MM.1S (cell line): Measurements from ENCODE around the gene C6orf136.

Experiments
- DNase-seq: peaks from one replicate; pipeline ENCODE4 v3.0.0-alpha.2; 2015
- H2AFZ ChIP-seq: fragments of 300-600 bp; sonication (generic); 2 replicates; pipeline ENCODE4 v1.6.0; 2016; ENCODE audit warnings: antibody characterized with exemption, low read length
- H3F3A ChIP-seq: fragments of 300-600 bp; sonication (generic); 2 replicates; pipeline ENCODE4 v1.6.1; 2016; ENCODE audit warnings: mild to moderate bottlenecking, antibody characterized with exemption, low read length, moderate library complexity, mixed read lengths; ENCODE audit not compliant: insufficient read depth
- H3K27ac ChIP-seq: fragments of 300-600 bp; sonication (generic); 2 replicates; pipeline ENCODE4 v1.5.1; 2016; ENCODE audit warnings: mild to moderate bottlenecking, low read length
- H3K27me3 ChIP-seq: fragments of 300-600 bp; sonication (generic); replicated peaks from 2 replicates; pipeline ENCODE4 v1.6.0; 2016; ENCODE audit warnings: low read length; ENCODE audit not compliant: insufficient read depth
- H3K36me3 ChIP-seq: fragments of 300-600 bp; sonication (generic); replicated peaks from 2 replicates; pipeline ENCODE4 v1.6.1; 2016; ENCODE audit warnings: mild to moderate bottlenecking, low read length, mixed read lengths; ENCODE audit not compliant: insufficient read depth
- H3K4me1 ChIP-seq: fragments of 300-600 bp; sonication (generic); 2 replicates; pipeline ENCODE4 v1.6.1; 2016; ENCODE audit warnings: low read length, mixed read lengths
- H3K4me2 ChIP-seq: fragments of 300-600 bp; sonication (generic); 2 replicates; pipeline ENCODE4 v1.6.0; 2016; ENCODE audit warnings: low read depth, low read length
- H3K4me3 ChIP-seq: fragments of 300-600 bp; sonication (generic); 2 replicates; pipeline ENCODE4 v1.5.1; 2016; ENCODE audit warnings: low read length, mixed read lengths
- H3K79me2 ChIP-seq: fragments of 300-600 bp; sonication (generic); 2 replicates; pipeline ENCODE4 v1.6.1; 2016; ENCODE audit warnings: mixed run types, low read length, mixed read lengths
- H3K9ac ChIP-seq: fragments of 300-600 bp; sonication (generic); 2 replicates; pipeline ENCODE4 v1.6.1; 2016; ENCODE audit warnings: low read length, mixed read lengths
- H3K9me2 ChIP-seq: fragments of 300-600 bp; sonication (generic); replicated peaks from 2 replicates; pipeline ENCODE4 v1.6.1; 2016; ENCODE audit warnings: mild to moderate bottlenecking, low read length, mixed read lengths; ENCODE audit not compliant: insufficient read depth
- H3K9me3 ChIP-seq: fragments of 300-600 bp; sonication (generic); replicated peaks from 2 replicates; pipeline ENCODE4 v1.6.1; 2016; ENCODE audit warnings: mild to moderate bottlenecking, low read length, mixed read lengths; ENCODE audit not compliant: insufficient read depth
- H4K20me1 ChIP-seq: fragments of 300-600 bp; sonication (generic); 2 replicates; pipeline ENCODE4 v1.6.1; 2016; ENCODE audit warnings: mild to moderate bottlenecking, low read length, moderate library complexity, mixed read lengths; ENCODE audit not compliant: insufficient read depth
- CTCF ChIP-seq: fragments of 300-600 bp; sonication (generic); IDR thresholded peaks from 2 replicates; pipeline ENCODE4 v1.5.1; 2016; ENCODE audit warnings: antibody characterized with exemption, low read length, mixed read lengths
- EZH2 ChIP-seq: fragments of 300-600 bp; sonication (generic); optimal IDR thresholded peaks from 2 replicates; pipeline ENCODE3; 2017; ENCODE audit warnings: low read depth, mild to moderate bottlenecking, antibody characterized with exemption, low read length, mixed read lengths
- EZH2phosphoT487 ChIP-seq: fragments of 300-600 bp; sonication (generic); IDR thresholded peaks from 2 replicates; pipeline ENCODE4 v1.6.1; 2018; ENCODE audit warnings: antibody characterized with exemption, low read length

The C6orf136 gene

GRCh38 chr6:30651143-30651542 is 4.2 kb downstream of the C6orf136 start:
- Histone ChIP-seq H4K20me1 (no peaks in the 10 kb centered on the region), H3K4me2 (no peak overlapping the region), H3F3A (peaks cover 8% of the 10 kb centered on the region), H3K9ac (no peak overlapping the region), H3K4me3 (no peak overlapping the region), H3K36me3 (peaks cover 4% of the 10 kb centered on the region; the same call in 1 of the 2 replicates), H3K9me3 (no peaks in the 10 kb centered on the region), H3K79me2 (peaks cover 34% of the 10 kb centered on the region), H3K27ac (no peak overlapping the region), H3K4me1 (peaks cover 5% of the 10 kb centered on the region; the same call in 1 of the 2 replicates), H2AFZ (no peak overlapping the region), H3K27me3 (no peaks in the 10 kb centered on the region), H3K9me2 (no peaks in the 10 kb centered on the region)
- DNase-seq = no peak
- TF ChIP-seq EZH2 (no peak), EZH2phosphoT487 (no peak), CTCF (no peak)

- Histone ChIP-seq H3K9me3 (no peaks in the 10 kb centered on the region), H3K9ac (no peak overlapping the region), H3K4me2 (no peak overlapping the region), H3K9me2 (no peaks in the 10 kb centered on the region), H3K4me3 (no peak overlapping the region), H3K79me2 (peaks cover under 1% of the 10 kb centered on the region; the same call in 1 of the 2 replicates), H3K4me1 (no peaks in the 10 kb centered on the region), H2AFZ (no peak overlapping the region), H3K27ac (no peak overlapping the region), H3K36me3 (no peaks in the 10 kb centered on the region; the same call in 1 of the 2 replicates), H3F3A (peaks cover 4% of the 10 kb centered on the region), H3K27me3 (no peaks in the 10 kb centered on the region), H4K20me1 (no peaks in the 10 kb centered on the region)
- no peak for DNase-seq
- TF ChIP-seq EZH2phosphoT487 (no peak), EZH2 (no peak), CTCF (no peak)
These were observed 8.1 kb downstream of the C6orf136 start for GRCh38 chr6:30654798-30655742.

GRCh38 chr6:30655743-30656094 is 8.8 kb downstream of the C6orf136 start:
- H3K9me2 ChIP-seq = no peaks in the 10 kb centered on the region
- H3K36me3 ChIP-seq = no peaks in the 10 kb centered on the region; the same call in 1 of the 2 replicates

More at GRCh38 chr6:30655743-30656094, 8.8 kb downstream of the C6orf136 start:
- Histone ChIP-seq H2AFZ (no peak overlapping the region), H4K20me1 (no peaks in the 10 kb centered on the region), H3K9me3 (no peaks in the 10 kb centered on the region), H3K27ac (no peak overlapping the region), H3K79me2 (no peaks in the 10 kb centered on the region), H3K27me3 (no peaks in the 10 kb centered on the region), H3K4me2 (no peak overlapping the region), H3K4me3 (no peak overlapping the region), H3K9ac (no peak overlapping the region), H3F3A (peaks cover 4% of the 10 kb centered on the region), H3K4me1 (no peaks in the 10 kb centered on the region)
- TF ChIP-seq EZH2phosphoT487 (no peak), CTCF (no peak), EZH2 (no peak)
- DNase-seq = no peak
